B cell (primary cell): Measurements from ENCODE around the gene RAB31. TPM values are rescaled to one million over a fixed set of nuclear protein-coding genes. Genes with fewer than 3 reads are reported as not detected.

Source experiments
- ATAC-seq: fragments of 200-7000 bp; cut with Tn5 transposase; one replicate; pipeline ENCODE4 v1.10.0; 2021; ENCODE audit warnings: low read depth, mild to moderate bottlenecking, moderate number of reproducible peaks, moderate library complexity
- CTCF ChIA-PET: fragments of 350-600 bp; sonication (Branson Sonifier 250); formaldehyde crosslinking; loops from one replicate; lab custom pipeline; 2021; ENCODE audit warnings: antibody characterized with exemption, inconsistent platforms; lab: Charles Lee
- POLR2A ChIA-PET: fragments of 350-600 bp; sonication (Branson Sonifier 250); formaldehyde crosslinking; loops from one replicate; lab custom pipeline; 2021; ENCODE audit warnings: antibody characterized with exemption; lab: Charles Lee
- DNase-seq: peaks from one replicate; pipeline ENCODE4 v3.0.0; 2013
- H2AFZ ChIP-seq: 2 replicates; pipeline ENCODE4 v1.6.1; 2012; ENCODE audit warnings: mild to moderate bottlenecking, low read depth, low read length; ENCODE audit not compliant: insufficient read depth, poor library complexity, severe bottlenecking
- H3K27ac ChIP-seq, 2 donors: 1 replicate in 1 of 2; 2 replicates in 1 of 2; pipeline ENCODE4 v1.5.1; 2012 to 2013; ENCODE audit warnings: low read length in 2 of 2, mild to moderate bottlenecking in 2 of 2, moderate library complexity in 1 of 2
- H3K27me3 ChIP-seq, 4 experiments: fragments of 200-600 bp in 1 of 4; sonication (generic) in 1 of 4; replicated peaks in 1 of 4; 1 replicate in 2 of 4; 2 replicates in 2 of 4; pipeline versions ENCODE4 v1.6.1 to v1.7.0; 2013 to 2016; ENCODE audit warnings: low read length in 3 of 4, mild to moderate bottlenecking in 2 of 4, mixed read lengths in 1 of 4, moderate library complexity in 1 of 4; ENCODE audit not compliant: insufficient read depth in 4 of 4, control insufficient read depth in 3 of 4; ENCODE audit errors: control extremely low read depth in 1 of 4
- H3K36me3 ChIP-seq, 2 experiments: replicated peaks in 1 of 2; 1 replicate in 1 of 2; 2 replicates in 1 of 2; pipeline versions ENCODE4 v1.6.1 to v1.7.1; 2013; ENCODE audit warnings: low read length in 1 of 2; ENCODE audit not compliant: insufficient read depth in 2 of 2, control insufficient read depth in 1 of 2; ENCODE audit errors: control extremely low read depth in 1 of 2, extremely low read depth in 1 of 2
- H3K4me1 ChIP-seq, 2 donors: fragments of 200-600 bp in 1 of 2; sonication (generic) in 1 of 2; 1 replicate in 1 of 2; 2 replicates in 1 of 2; pipeline versions ENCODE4 v1.5.1 to v1.6.1; 2013 to 2017; ENCODE audit warnings: low read length in 2 of 2; ENCODE audit not compliant: control insufficient read depth in 2 of 2, insufficient read depth in 2 of 2
- H3K4me2 ChIP-seq: replicated peaks from 2 replicates; pipeline ENCODE3; 2012; ENCODE audit warnings: mild to moderate bottlenecking, low read depth, low read length; ENCODE audit not compliant: poor library complexity, severe bottlenecking
- H3K4me3 ChIP-seq, 5 experiments: fragments of 200-600 bp in 1 of 5; sonication (generic) in 1 of 5; 1 replicate in 3 of 5; 2 replicates in 2 of 5; pipeline versions ENCODE4 v1.5.1 to v1.7.0; 2011 to 2016; ENCODE audit warnings: low read length in 4 of 5, mild to moderate bottlenecking in 4 of 5, low read depth in 2 of 5, control low read depth in 1 of 5, moderate library complexity in 1 of 5; ENCODE audit not compliant: insufficient read depth in 1 of 5; ENCODE audit errors: control extremely low read depth in 1 of 5, extremely low read depth in 1 of 5
- H3K79me2 ChIP-seq: fragments of 200-600 bp; sonication (generic); one replicate; pipeline ENCODE4 v1.6.0; 2016; ENCODE audit warnings: low read length; ENCODE audit not compliant: control insufficient read depth, insufficient read depth
- H3K9ac ChIP-seq: fragments of 200-600 bp; sonication (generic); 2 replicates; pipeline ENCODE4 v1.6.1; 2017; ENCODE audit warnings: mild to moderate bottlenecking, low read length, moderate library complexity
- H3K9me3 ChIP-seq, 3 donors: one replicate each; pipeline versions ENCODE4 v1.6.1 to v1.7.1; 2013; ENCODE audit warnings: low read length in 2 of 3; ENCODE audit not compliant: control insufficient read depth in 2 of 3, insufficient read depth in 1 of 3; ENCODE audit errors: control extremely low read depth in 1 of 3
- H4K20me1 ChIP-seq: 2 replicates; pipeline ENCODE4 v1.6.0; 2012; ENCODE audit warnings: mild to moderate bottlenecking, low read length; ENCODE audit not compliant: insufficient read depth, control insufficient read depth, poor library complexity, severe bottlenecking
- H3K27ac Mint-ChIP-seq: one replicate; pipeline ENCODE4 v1.8.0; 2021; ENCODE audit warnings: mixed read lengths
- H3K27me3 Mint-ChIP-seq: one replicate; pipeline ENCODE4 v1.8.0; 2021; ENCODE audit warnings: mixed read lengths
- H3K4me1 Mint-ChIP-seq: one replicate; pipeline ENCODE4 v1.8.0; 2021; ENCODE audit warnings: mixed read lengths
- H3K4me3 Mint-ChIP-seq: one replicate; pipeline ENCODE4 v1.8.0; 2021; ENCODE audit warnings: mixed read lengths
- H3K9me3 Mint-ChIP-seq: one replicate; pipeline ENCODE4 v1.8.0; 2022; ENCODE audit warnings: mixed read lengths; ENCODE audit not compliant: insufficient read depth
- CTCF ChIP-seq: fragments of 200-600 bp; IDR thresholded peaks from one replicate; pipeline ENCODE4 v1.8.0; 2022; ENCODE audit warnings: antibody characterized with exemption, mild to moderate bottlenecking
- EZH2 ChIP-seq: IDR thresholded peaks from 2 replicates; pipeline ENCODE4 v1.6.1; 2012; ENCODE audit warnings: borderline replicate concordance, low read depth, mild to moderate bottlenecking, moderate library complexity, low read length; ENCODE audit not compliant: insufficient read depth, poor library complexity, severe bottlenecking
- WGBS: methylation state at CpG from one replicate; pipeline ENCODE4 v1.1.5; 2013; ENCODE audit warnings: missing lambda C conversion rate; ENCODE audit not compliant: insufficient coverage; 5-methylcytosine and 5-hydroxymethylcytosine counted together
- intact Hi-C: fragments of 100-400 bp; cut with micrococcal nuclease; formaldehyde crosslinking; loops from one replicate; pipeline ENCODE4 v1.10.0; 2022
- polyA plus RNA-seq: library from polyadenylated mRNA; depleted of rRNA; stranded (reverse); fragments of >200 nt; gene quantifications from 2 replicates; pipeline ENCODE4 v1.2.3, GENCODE V29; 2012
- total RNA-seq, 2 donors: library from RNA; stranded (reverse); fragments of 120-200 nt in 1 of 2; gene quantifications; 1 replicate in 1 of 2; 2 replicates in 1 of 2; pipeline versions ENCODE4 v1.2.3 to v1.2.4, GENCODE V29; 2013 to 2022

Gene RAB31
- total and polyA plus RNA-seq, 2 donors (not counting 1 experiment from before 2014, with no cell fraction given) = 15.5 to 44.6 TPM

- Mint-ChIP-seq H3K27ac (peak overlapping the region; percentile 95), H3K4me1 (peaks cover 53% of the 10 kb centered on the region), H3K9me3 (no peaks in the 10 kb centered on the region), H3K4me3 (peak overlapping the region; percentile 97), H3K27me3 (no peaks in the 10 kb centered on the region)
- TF ChIP-seq CTCF = no peak
- no peak for TF ChIP-seq EZH2
- CTCF ChIA-PET = interaction anchor here (0.5 kb wide), 1 partner anchor 21 kb away, joined by 3 read pairs; no protein-coding TSS in a partner anchor
- Histone ChIP-seq H3K9me3 (no peaks in the 10 kb centered on the region), H2AFZ (peak overlapping the region; percentile 75), H3K4me2 (peak overlapping the region; percentile 82), H3K4me3 (peak overlapping the region; percentile 63 to 83 (median 72)), H3K27me3 (peaks cover 0 to 22% (median 0%) of the 10 kb centered on the region in 4 experiments), H3K36me3 (no peaks in the 10 kb centered on the region), H3K79me2 (peaks cover 50% of the 10 kb centered on the region), H3K27ac (peak overlapping the region; percentile 62 to 75), H3K9ac (peak overlapping the region; percentile 70), H3K4me1 (peaks cover 39 to 50% of the 10 kb centered on the region in 2 donors), H4K20me1 (no peaks in the 10 kb centered on the region)
- intact Hi-C loops = loop anchor here (5.0 to 10.0 kb wide), 2 partner anchors 63 to 815 kb away; partner anchors contain the start of gene NAPG
- ATAC-seq (no peak), DNase-seq (peak; percentile 46)
- POLR2A ChIA-PET = interaction anchor here (0.7 to 1.2 kb wide), 2 partner anchors 10 to 206 kb away, joined by 3 read pairs; no protein-coding TSS in a partner anchor
- WGBS = 22% methylated on average over 17 of the region's 18 CpGs
These were observed 1.3 kb downstream of the RAB31 start for GRCh38 chr18:9709304-9709877.

GRCh38 chr18:9710037-9710436, 1.9 kb downstream of the RAB31 start:
- H3K36me3 ChIP-seq = no peaks in the 10 kb centered on the region
- POLR2A ChIA-PET = interaction anchor here (0.7 kb wide), 1 partner anchor 11 kb away, joined by 3 read pairs; no protein-coding TSS in a partner anchor
- no peak for DNase-seq
- H3K27me3 ChIP-seq = peaks cover 0 to 22% (median 0%) of the 10 kb centered on the region in 4 experiments
- H3K27ac ChIP-seq = peak overlapping the region; percentile 7 to 75
- peaks cover 55% of the 10 kb centered on the region for H3K79me2 ChIP-seq
- H3K4me3 ChIP-seq = peak overlapping the region; percentile 56 to 83 (median 72)
- H3K4me3 Mint-ChIP-seq = peak overlapping the region; percentile 97
- peak overlapping the region; percentile 95 for H3K27ac Mint-ChIP-seq
- no peaks in the 10 kb centered on the region for H4K20me1 ChIP-seq
- no peaks in the 10 kb centered on the region for H3K9me3 ChIP-seq
- CTCF ChIA-PET = interaction anchor here (1.3 kb wide), 1 partner anchor 15 kb away, joined by 4 read pairs; no protein-coding TSS in a partner anchor
- no peaks in the 10 kb centered on the region for H3K27me3 Mint-ChIP-seq
- 89% methylated on average over 2 of the region's 4 CpGs for WGBS
- intact Hi-C loops = no loop called here
- TF ChIP-seq EZH2 (no peak), CTCF (no peak)
- H3K4me1 Mint-ChIP-seq = peaks cover 60% of the 10 kb centered on the region
- no peaks in the 10 kb centered on the region for H3K9me3 Mint-ChIP-seq
- peak overlapping the region; percentile 82 for H3K4me2 ChIP-seq
- no peak for ATAC-seq
- H3K9ac ChIP-seq = peak overlapping the region; percentile 70
- H2AFZ ChIP-seq = no peak overlapping the region
- peaks cover 39 to 56% of the 10 kb centered on the region in 2 donors for H3K4me1 ChIP-seq
